H9 (cell line): ENCODE measurements around the gene CDC37. TPM values are rescaled to one million over a fixed set of nuclear protein-coding genes. Genes with fewer than 3 reads are reported as not detected.
A peak's percentile ranks its signal among the peaks of the same experiment; 100 is the strongest.

Experiments used
- DNase-seq: peaks from one replicate; pipeline ENCODE4 v3.0.0-alpha.2; 2017
- H2AFZ ChIP-seq: one replicate; pipeline ENCODE4 v1.6.1; 2013; ENCODE audit warnings: mild to moderate bottlenecking, low read length, control low read depth, moderate library complexity
- H2AK5ac ChIP-seq: 2 replicates; pipeline ENCODE4 v1.6.1; 2013; ENCODE audit warnings: low read length, control low read depth, mixed read lengths; ENCODE audit not compliant: insufficient read length
- H2BK120ac ChIP-seq: one replicate; pipeline ENCODE4 v1.6.1; 2013; ENCODE audit warnings: low read depth, mild to moderate bottlenecking, low read length, control low read depth, inconsistent platforms; ENCODE audit not compliant: poor library complexity, severe bottlenecking
- H2BK12ac ChIP-seq: 2 replicates; pipeline ENCODE4 v1.6.1; 2013; ENCODE audit warnings: low read length, control low read depth, mixed read lengths, low read depth; ENCODE audit not compliant: insufficient read length
- H2BK15ac ChIP-seq: 2 replicates; pipeline ENCODE4 v1.6.1; 2013; ENCODE audit warnings: low read depth, low read length, control low read depth
- H2BK20ac ChIP-seq: one replicate; pipeline ENCODE4 v1.6.1; 2013; ENCODE audit warnings: low read depth, mild to moderate bottlenecking, low read length, control low read depth, inconsistent platforms; ENCODE audit not compliant: poor library complexity, severe bottlenecking
- H2BK5ac ChIP-seq: 2 replicates; pipeline ENCODE4 v1.6.1; 2013; ENCODE audit warnings: low read length, control low read depth, mixed read lengths; ENCODE audit not compliant: insufficient read length
- H3K14ac ChIP-seq: 2 replicates; pipeline ENCODE4 v1.6.1; 2013; ENCODE audit warnings: low read length, control low read depth; ENCODE audit not compliant: insufficient read depth
- H3K18ac ChIP-seq: 2 replicates; pipeline ENCODE4 v1.6.1; 2013; ENCODE audit warnings: low read depth, mild to moderate bottlenecking, mixed read lengths, low read length, control low read depth; ENCODE audit not compliant: insufficient read length
- H3K23ac ChIP-seq: 2 replicates; pipeline ENCODE4 v1.6.1; 2013; ENCODE audit warnings: low read length, control low read depth, mixed read lengths, low read depth; ENCODE audit not compliant: insufficient read length
- H3K23me2 ChIP-seq: 2 replicates; pipeline ENCODE4 v1.6.1; 2013; ENCODE audit warnings: low read depth, mild to moderate bottlenecking, mixed read lengths, low read length, control low read depth; ENCODE audit not compliant: insufficient read length, poor library complexity, severe bottlenecking
- H3K27ac ChIP-seq: 2 replicates; pipeline ENCODE4 v1.5.1; 2013; ENCODE audit warnings: low read length, control low read depth, mixed read lengths, low read depth; ENCODE audit not compliant: insufficient read length
- H3K27me3 ChIP-seq: 2 replicates; pipeline ENCODE4 v1.6.1; 2013; ENCODE audit warnings: low read length, control low read depth, inconsistent platforms; ENCODE audit not compliant: insufficient read depth
- H3K4ac ChIP-seq: 2 replicates; pipeline ENCODE4 v1.6.1; 2013; ENCODE audit warnings: low read depth, mild to moderate bottlenecking, control low read depth, inconsistent platforms, low read length, moderate library complexity
- H3K4me1 ChIP-seq: 2 replicates; pipeline ENCODE4 v1.6.1; 2013; ENCODE audit warnings: low read length, control low read depth, inconsistent platforms; ENCODE audit not compliant: insufficient read depth
- H3K4me2 ChIP-seq: 2 replicates; pipeline ENCODE4 v1.6.1; 2013; ENCODE audit warnings: low read length, control low read depth, mixed read lengths; ENCODE audit not compliant: insufficient read length, insufficient read depth
- H3K56ac ChIP-seq: 2 replicates; pipeline ENCODE4 v1.6.1; 2013; ENCODE audit warnings: low read depth, mild to moderate bottlenecking, mixed read lengths, low read length, control low read depth; ENCODE audit not compliant: insufficient read length
- H3K79me1 ChIP-seq: 2 replicates; pipeline ENCODE4 v1.6.1; 2013; ENCODE audit warnings: low read depth, mild to moderate bottlenecking, moderate library complexity, low read length, control low read depth, inconsistent platforms; ENCODE audit not compliant: insufficient read depth, poor library complexity, severe bottlenecking
- H3K79me2 ChIP-seq: 2 replicates; pipeline ENCODE4 v1.6.1; 2013; ENCODE audit warnings: low read length, control low read depth, inconsistent platforms; ENCODE audit not compliant: insufficient read depth
- H3K9ac ChIP-seq: 2 replicates; pipeline ENCODE4 v1.6.1; 2013; ENCODE audit warnings: low read length, control low read depth, mixed read lengths; ENCODE audit not compliant: insufficient read length; ENCODE audit errors: extremely low read depth
- H3K9me3 ChIP-seq: one replicate; pipeline ENCODE4 v1.6.1; 2013; ENCODE audit warnings: low read depth, low read length, inconsistent platforms; ENCODE audit not compliant: control insufficient read depth
- H3T11ph ChIP-seq: one replicate; pipeline ENCODE4 v1.6.1; 2013; ENCODE audit warnings: mild to moderate bottlenecking, low read length, control low read depth, inconsistent platforms
- H4K20me1 ChIP-seq: one replicate; pipeline ENCODE4 v1.6.1; 2013; ENCODE audit not compliant: control insufficient read depth, insufficient read length, insufficient read depth
- H4K5ac ChIP-seq: 2 replicates; pipeline ENCODE4 v1.6.1; 2013; ENCODE audit warnings: low read depth, mild to moderate bottlenecking, mixed read lengths, low read length, control low read depth; ENCODE audit not compliant: insufficient read length
- H4K8ac ChIP-seq: replicated peaks from 2 replicates; pipeline ENCODE4 v1.6.1; 2013; ENCODE audit warnings: low read length, control low read depth, mixed read lengths, low read depth; ENCODE audit not compliant: insufficient read length
- H4K91ac ChIP-seq: 2 replicates; pipeline ENCODE4 v1.6.1; 2013; ENCODE audit warnings: low read depth, mild to moderate bottlenecking, moderate library complexity, mixed read lengths, low read length, control low read depth; ENCODE audit not compliant: insufficient read length
- H3K27ac Mint-ChIP-seq, 3 experiments: 2 replicates in 2 of 3; 3 replicates in 1 of 3; pipeline ENCODE4 v1.8.0; 2020 to 2021; ENCODE audit warnings: mixed read lengths in 3 of 3, mild to moderate bottlenecking in 1 of 3, moderate library complexity in 1 of 3
- H3K27me3 Mint-ChIP-seq: 2 replicates; pipeline ENCODE4 v1.8.0; 2021; ENCODE audit warnings: low read depth, mild to moderate bottlenecking, moderate library complexity, mixed read lengths
- H3K36me3 Mint-ChIP-seq, 3 experiments: 2 replicates in 2 of 3; 3 replicates in 1 of 3; pipeline ENCODE4 v1.8.0; 2020 to 2021; ENCODE audit warnings: low read depth in 3 of 3, mixed read lengths in 3 of 3; ENCODE audit not compliant: insufficient read depth in 1 of 3
- H3K4me1 Mint-ChIP-seq, 2 experiments: 2 replicates each; pipeline ENCODE4 v1.8.0; 2020; ENCODE audit warnings: mixed read lengths in 2 of 2
- H3K4me3 Mint-ChIP-seq, 2 experiments: 2 replicates in 1 of 2; 3 replicates in 1 of 2; pipeline ENCODE4 v1.8.0; 2020 to 2021; ENCODE audit warnings: mild to moderate bottlenecking in 2 of 2, mixed read lengths in 2 of 2, moderate library complexity in 1 of 2
- H3K9me3 Mint-ChIP-seq, 2 experiments: 2 replicates in 1 of 2; 3 replicates in 1 of 2; pipeline ENCODE4 v1.8.0; 2020; ENCODE audit warnings: mild to moderate bottlenecking in 2 of 2, mixed read lengths in 2 of 2, moderate library complexity in 1 of 2
- CTCF ChIP-seq: fragments of 200-600 bp; sonication (generic); conservative IDR thresholded peaks from 3 replicates; pipeline ENCODE4 v1.8.0; 2021; ENCODE audit warnings: antibody characterized with exemption, mild to moderate bottlenecking
- WGBS: extraction: QIAGEN DNeasy Blood & Tissue Kit; methylation state at CpG from one replicate; pipeline ENCODE4 v1.1.7; 2013; ENCODE audit warnings: missing lambda C conversion rate, low lambda C conversion rate, mixed read lengths; ENCODE audit not compliant: insufficient read length; ENCODE audit errors: extremely low coverage; 5-methylcytosine and 5-hydroxymethylcytosine counted together
- total RNA-seq: library from RNA; stranded (reverse); gene quantifications from 2 replicates; pipeline ENCODE4 v1.2.1, GENCODE V29; 2021

The CDC37 gene
- total RNA-seq, 1 experiment from 2014 or later = 155 TPM

DNA sequence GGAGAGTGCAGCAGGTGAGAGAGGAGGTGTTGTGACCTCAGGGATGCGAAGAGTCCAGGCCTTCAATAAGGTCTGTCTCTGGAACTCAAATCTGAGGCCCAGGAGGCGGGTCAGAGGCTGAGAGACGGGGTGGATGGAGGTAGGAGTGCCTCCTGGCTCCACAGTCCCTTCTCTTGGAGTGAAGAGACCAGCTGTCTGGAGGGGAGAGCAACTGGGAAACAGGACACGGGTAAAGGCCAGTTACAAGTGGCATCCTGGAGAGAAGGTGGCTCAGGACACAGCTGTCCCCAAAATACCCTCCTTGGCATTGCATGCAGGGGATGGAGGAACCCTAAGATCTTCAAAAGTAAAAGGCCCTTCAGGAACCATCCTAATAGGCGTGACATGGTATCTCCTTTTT, 36.2 kb upstream of the CDC37 start:
- H3K4me3 Mint-ChIP-seq = no peak overlapping the region
- H3K27me3 Mint-ChIP-seq = peaks cover 7% of the 10 kb centered on the region
- peak overlapping the region in 2 of 3 experiments; percentile 10 to 35; a peak in 1 of 7 replicates for H3K27ac Mint-ChIP-seq
- H4K5ac ChIP-seq = no peak overlapping the region
- H3K27ac ChIP-seq = no peak overlapping the region
- no peak overlapping the region for H2BK15ac ChIP-seq
- no peaks in the 10 kb centered on the region for H4K20me1 ChIP-seq
- H3K56ac ChIP-seq = no peak overlapping the region
- TF ChIP-seq CTCF = no peak
- H3K23me2 ChIP-seq = no peaks in the 10 kb centered on the region
- no peak overlapping the region for H4K91ac ChIP-seq
- DNase-seq = no peak
- H3K9ac ChIP-seq = no peak overlapping the region
- no peaks in the 10 kb centered on the region for H3K36me3 Mint-ChIP-seq
- no peak overlapping the region for H2AK5ac ChIP-seq
- H3K9me3 Mint-ChIP-seq = no peaks in the 10 kb centered on the region
- H3K9me3 ChIP-seq = no peaks in the 10 kb centered on the region
- no peak overlapping the region for H2BK12ac ChIP-seq
- WGBS = no CpG with 5 or more reads among the region's 5 CpGs
- no peaks in the 10 kb centered on the region for H3K27me3 ChIP-seq
- H3K23ac ChIP-seq = no peak overlapping the region
- no peaks in the 10 kb centered on the region for H3K79me1 ChIP-seq
- no peak overlapping the region for H2BK20ac ChIP-seq
- H4K8ac ChIP-seq = no peak overlapping the region
- H3T11ph ChIP-seq = no peak overlapping the region
- no peaks in the 10 kb centered on the region for H3K79me2 ChIP-seq
- H3K4me1 ChIP-seq = no peaks in the 10 kb centered on the region
- no peak overlapping the region for H2AFZ ChIP-seq
- H2BK5ac ChIP-seq = no peak overlapping the region
- no peak overlapping the region for H3K4ac ChIP-seq
- H3K4me1 Mint-ChIP-seq = 0 out of 4 replicates have a peak, but pooled peaks cover 0 to 3% of the 10 kb centered on the region in 2 experiments
- H3K4me2 ChIP-seq = no peak overlapping the region
- no peak overlapping the region for H2BK120ac ChIP-seq
- no peak overlapping the region for H3K18ac ChIP-seq
- no peak overlapping the region for H3K14ac ChIP-seq
